Limb (tissue), 2 donors: ENCODE measurements around the gene CNMD.
A peak's percentile ranks its signal among the peaks of the same experiment; 100 is the strongest.
"Not testable (repeated sequence)": the region's sequence is repeated elsewhere in the genome, so short reads cannot be mapped to it uniquely, and the experiment has no call there.

Experiments
- DNase-seq, 2 donors: peaks; one replicate each; pipeline ENCODE4 v3.0.0-alpha.2; 2016; ENCODE audit errors: extremely low spot score in 2 of 2

CNMD gene

GRCh38 chr13:52695856-52696255 is 43.8 kb downstream of the CNMD start:
- no peak for DNase-seq

GRCh38 chr13:52686376-52686775 is 53.2 kb downstream of the CNMD start:
- no peak for DNase-seq

- not testable (repeated sequence) for DNase-seq
Observed at GRCh38 chr13:52685806-52686205, 53.8 kb downstream of the CNMD start.

- no peak for DNase-seq
Observed at GRCh38 chr13:52677823-52678222, 61.8 kb downstream of the CNMD start.

GRCh38 chr13:52673465-52673864 is 66.2 kb downstream of the CNMD start:
- no peak for DNase-seq

GRCh38 chr13:52670726-52671125 is 68.9 kb downstream of the CNMD start:
- no peak for DNase-seq

- no peak for DNase-seq
Observed at GRCh38 chr13:52669677-52670076, 69.9 kb downstream of the CNMD start.

- peak in 1 of 2 donors; percentile 32 for DNase-seq
Observed at GRCh38 chr13:52665325-52665724, 74.3 kb downstream of the CNMD start.

- DNase-seq: no peak
Observed at GRCh38 chr13:52664272-52664671, 75.3 kb downstream of the CNMD start.

- DNase-seq: no peak
Observed at GRCh38 chr13:52659340-52659739, 80.3 kb downstream of the CNMD start.
